Neural progenitor cell (in vitro differentiated cells): ENCODE measurements around the gene VPS26A.

Source experiments
- EZH2 ChIP-seq: fragments of 200-600 bp; sonication (generic); IDR thresholded peaks from 2 replicates; pipeline ENCODE4 v1.6.1; 2017; ENCODE audit warnings: antibody characterized with exemption, mild to moderate bottlenecking, moderate library complexity
- EZH2phosphoT487 ChIP-seq: fragments of 200-600 bp; sonication (generic); IDR thresholded peaks from 2 replicates; pipeline ENCODE4 v1.6.1; 2017; ENCODE audit warnings: antibody characterized with exemption
- TF ChIP-seq, protein P1 (sequence below): fragments of 200-600 bp; sonication (generic); IDR thresholded peaks from 2 replicates; pipeline ENCODE4 v1.5.1; 2017; ENCODE audit warnings: antibody characterized with exemption, mild to moderate bottlenecking

DNA sequence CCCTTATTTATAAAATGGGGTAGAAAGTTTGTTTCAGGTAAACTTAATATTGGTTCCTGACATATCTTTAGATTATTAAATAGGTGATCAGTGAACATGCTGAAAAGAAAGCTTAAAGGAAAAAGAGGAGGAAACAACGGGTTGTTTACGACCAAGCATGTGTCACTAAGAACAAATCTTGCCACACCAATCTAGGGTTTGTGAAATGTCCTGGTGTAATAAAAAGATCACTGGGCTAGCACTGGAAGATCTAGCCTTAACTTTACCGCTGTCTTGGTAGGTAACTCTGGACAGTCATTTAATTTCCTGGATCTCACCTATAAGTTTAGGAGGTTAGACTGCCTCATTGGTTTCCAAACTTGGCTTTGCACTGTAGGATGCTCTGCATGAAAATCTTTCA, 19.0 kb downstream of the VPS26A start:
- no peak for TF ChIP-seq EZH2
- TF ChIP-seq, protein P1, sequence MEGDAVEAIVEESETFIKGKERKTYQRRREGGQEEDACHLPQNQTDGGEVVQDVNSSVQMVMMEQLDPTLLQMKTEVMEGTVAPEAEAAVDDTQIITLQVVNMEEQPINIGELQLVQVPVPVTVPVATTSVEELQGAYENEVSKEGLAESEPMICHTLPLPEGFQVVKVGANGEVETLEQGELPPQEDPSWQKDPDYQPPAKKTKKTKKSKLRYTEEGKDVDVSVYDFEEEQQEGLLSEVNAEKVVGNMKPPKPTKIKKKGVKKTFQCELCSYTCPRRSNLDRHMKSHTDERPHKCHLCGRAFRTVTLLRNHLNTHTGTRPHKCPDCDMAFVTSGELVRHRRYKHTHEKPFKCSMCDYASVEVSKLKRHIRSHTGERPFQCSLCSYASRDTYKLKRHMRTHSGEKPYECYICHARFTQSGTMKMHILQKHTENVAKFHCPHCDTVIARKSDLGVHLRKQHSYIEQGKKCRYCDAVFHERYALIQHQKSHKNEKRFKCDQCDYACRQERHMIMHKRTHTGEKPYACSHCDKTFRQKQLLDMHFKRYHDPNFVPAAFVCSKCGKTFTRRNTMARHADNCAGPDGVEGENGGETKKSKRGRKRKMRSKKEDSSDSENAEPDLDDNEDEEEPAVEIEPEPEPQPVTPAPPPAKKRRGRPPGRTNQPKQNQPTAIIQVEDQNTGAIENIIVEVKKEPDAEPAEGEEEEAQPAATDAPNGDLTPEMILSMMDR, result no peak
- TF ChIP-seq EZH2phosphoT487, result no peak
